DOHH2 (cell line): ENCODE results near the gene SPNS1.

Experiments
- H3F3A ChIP-seq: fragments of 200-600 bp; sonication (generic), shearing (Covaris generic); 2 replicates; pipeline ENCODE4 v1.6.0; 2016; ENCODE audit warnings: antibody characterized with exemption, mild to moderate bottlenecking; ENCODE audit not compliant: control insufficient read depth, insufficient read depth
- H3K27ac ChIP-seq: fragments of 200-600 bp; sonication (generic); 2 replicates; pipeline ENCODE4 v1.5.1; 2014; ENCODE audit warnings: low read depth, mild to moderate bottlenecking, low read length, moderate library complexity
- H3K27me3 ChIP-seq: fragments of 200-600 bp; sonication (generic); 2 replicates; pipeline ENCODE4 v1.6.1; 2014; ENCODE audit warnings: mild to moderate bottlenecking, low read length, mixed read lengths; ENCODE audit not compliant: control insufficient read depth
- H3K36me3 ChIP-seq: fragments of 200-600 bp; sonication (generic); 2 replicates; pipeline ENCODE4 v1.6.1; 2014; ENCODE audit warnings: mild to moderate bottlenecking, low read length, moderate library complexity, mixed read lengths; ENCODE audit not compliant: control insufficient read depth
- H3K4me1 ChIP-seq: fragments of 200-600 bp; sonication (generic); 2 replicates; pipeline ENCODE4 v1.6.1; 2014; ENCODE audit warnings: mild to moderate bottlenecking, low read length, mixed read lengths; ENCODE audit not compliant: control insufficient read depth
- H3K4me2 ChIP-seq: fragments of 200-600 bp; sonication (generic); 2 replicates; pipeline ENCODE4 v1.6.0; 2014; ENCODE audit warnings: mild to moderate bottlenecking, low read length, moderate library complexity
- H3K4me3 ChIP-seq: fragments of 200-600 bp; sonication (generic); 2 replicates; pipeline ENCODE4 v1.5.1; 2014; ENCODE audit warnings: mild to moderate bottlenecking, low read length, mixed read lengths
- H3K79me2 ChIP-seq: fragments of 200-600 bp; sonication (generic); 2 replicates; pipeline ENCODE4 v1.6.1; 2014; ENCODE audit warnings: mild to moderate bottlenecking, low read length, mixed read lengths; ENCODE audit not compliant: control insufficient read depth
- H3K9me2 ChIP-seq: fragments of 200-600 bp; sonication (generic); replicated peaks from 2 replicates; pipeline ENCODE4 v1.6.1; 2014; ENCODE audit warnings: mild to moderate bottlenecking, low read length, mixed read lengths; ENCODE audit not compliant: control insufficient read depth
- H3K9me3 ChIP-seq: fragments of 200-600 bp; sonication (generic); 2 replicates; pipeline ENCODE4 v1.6.1; 2014; ENCODE audit warnings: antibody characterized with exemption, low read length, mixed read lengths; ENCODE audit not compliant: control insufficient read depth, insufficient read depth
- H4K20me1 ChIP-seq: fragments of 200-600 bp; sonication (generic); 2 replicates; pipeline ENCODE4 v1.6.0; 2014; ENCODE audit warnings: low read depth, mild to moderate bottlenecking, antibody characterized with exemption, low read length, moderate library complexity; ENCODE audit not compliant: control insufficient read depth, insufficient read depth
- EZH2phosphoT487 ChIP-seq: fragments of 200-600 bp; sonication (generic); IDR thresholded peaks from 2 replicates; pipeline ENCODE4 v1.6.1; 2017; ENCODE audit warnings: borderline replicate concordance, mild to moderate bottlenecking, antibody characterized with exemption, low read length, moderate library complexity, mixed read lengths
- TF ChIP-seq, protein P1 (sequence below): fragments of 200-600 bp; sonication (generic); IDR thresholded peaks from one replicate; pipeline ENCODE4 v1.5.1; 2014; ENCODE audit warnings: antibody characterized with exemption, mild to moderate bottlenecking, low read depth, low read length; ENCODE audit not compliant: poor library complexity, severe bottlenecking

Gene SPNS1

DNA sequence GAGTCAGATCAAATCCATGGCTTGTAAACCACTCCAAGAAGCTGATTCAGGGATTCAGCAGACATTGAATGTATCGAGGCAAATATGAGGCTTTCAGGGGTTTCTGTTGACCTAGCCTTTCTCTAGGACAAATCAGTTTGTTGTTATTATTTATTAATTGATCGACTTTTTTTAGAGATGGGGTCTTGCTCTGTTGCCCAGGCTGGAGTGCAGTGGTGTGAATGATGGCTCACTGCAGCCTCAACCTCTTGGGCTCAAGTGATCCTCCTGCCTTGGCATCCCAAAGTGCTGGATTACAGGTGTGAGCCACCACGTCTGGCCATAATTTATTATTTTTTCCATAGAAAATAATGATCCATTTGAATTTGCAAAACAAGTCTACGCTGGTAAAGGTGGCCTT is 37.3 kb downstream of the SPNS1 start:
- no peaks in the 10 kb centered on the region for H3K9me2 ChIP-seq
- no peak overlapping the region for H3K27ac ChIP-seq
- 0 out of 2 replicates have a peak, but pooled peaks cover 3% of the 10 kb centered on the region for H3K4me1 ChIP-seq
- H3K79me2 ChIP-seq: no peaks in the 10 kb centered on the region
- H3K4me3 ChIP-seq: no peak overlapping the region
- no peak for TF ChIP-seq EZH2phosphoT487
- TF ChIP-seq, protein P1, sequence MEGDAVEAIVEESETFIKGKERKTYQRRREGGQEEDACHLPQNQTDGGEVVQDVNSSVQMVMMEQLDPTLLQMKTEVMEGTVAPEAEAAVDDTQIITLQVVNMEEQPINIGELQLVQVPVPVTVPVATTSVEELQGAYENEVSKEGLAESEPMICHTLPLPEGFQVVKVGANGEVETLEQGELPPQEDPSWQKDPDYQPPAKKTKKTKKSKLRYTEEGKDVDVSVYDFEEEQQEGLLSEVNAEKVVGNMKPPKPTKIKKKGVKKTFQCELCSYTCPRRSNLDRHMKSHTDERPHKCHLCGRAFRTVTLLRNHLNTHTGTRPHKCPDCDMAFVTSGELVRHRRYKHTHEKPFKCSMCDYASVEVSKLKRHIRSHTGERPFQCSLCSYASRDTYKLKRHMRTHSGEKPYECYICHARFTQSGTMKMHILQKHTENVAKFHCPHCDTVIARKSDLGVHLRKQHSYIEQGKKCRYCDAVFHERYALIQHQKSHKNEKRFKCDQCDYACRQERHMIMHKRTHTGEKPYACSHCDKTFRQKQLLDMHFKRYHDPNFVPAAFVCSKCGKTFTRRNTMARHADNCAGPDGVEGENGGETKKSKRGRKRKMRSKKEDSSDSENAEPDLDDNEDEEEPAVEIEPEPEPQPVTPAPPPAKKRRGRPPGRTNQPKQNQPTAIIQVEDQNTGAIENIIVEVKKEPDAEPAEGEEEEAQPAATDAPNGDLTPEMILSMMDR: no peak
- no peak overlapping the region for H3K4me2 ChIP-seq
- H3F3A ChIP-seq: no peaks in the 10 kb centered on the region
- no peaks in the 10 kb centered on the region for H4K20me1 ChIP-seq
- no peaks in the 10 kb centered on the region for H3K9me3 ChIP-seq
- H3K36me3 ChIP-seq: no peaks in the 10 kb centered on the region
- H3K27me3 ChIP-seq: 0 out of 2 replicates have a peak, but pooled peaks cover 2% of the 10 kb centered on the region

DNA sequence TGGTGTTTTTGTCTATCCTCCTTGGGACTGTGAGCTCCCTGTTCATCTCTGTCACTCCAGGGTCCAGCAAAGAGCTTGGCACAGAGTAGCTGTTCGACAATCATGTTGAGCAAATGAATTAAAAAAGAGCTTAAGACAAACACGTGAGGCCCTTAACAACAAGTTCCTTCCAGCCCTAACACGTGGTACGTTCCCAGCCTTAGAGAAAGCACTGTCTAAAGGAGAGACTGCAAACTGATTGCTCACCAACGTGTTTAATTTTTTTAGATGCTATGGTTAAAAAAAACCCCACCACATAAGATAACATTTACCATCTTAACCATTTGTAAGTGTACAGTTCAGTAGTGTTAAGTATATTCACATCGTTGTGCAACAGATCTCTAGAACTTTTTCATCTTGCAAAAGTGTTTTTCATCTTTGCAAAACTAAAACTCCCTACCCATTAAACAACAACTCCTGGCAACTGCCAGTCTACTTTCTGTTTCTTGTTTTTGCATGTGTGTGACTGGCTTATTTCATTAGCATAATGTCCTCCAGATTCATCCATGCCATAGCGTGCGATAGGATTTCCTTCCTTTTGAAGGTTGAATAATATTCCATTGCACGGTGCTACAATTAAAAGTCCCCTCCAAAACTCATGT is 38.5 kb downstream of the SPNS1 start:
- H3K9me2 ChIP-seq: no peaks in the 10 kb centered on the region
- H3K27ac ChIP-seq: no peak overlapping the region
- no peaks in the 10 kb centered on the region for H3K9me3 ChIP-seq
- no peaks in the 10 kb centered on the region for H3K36me3 ChIP-seq
- H3K27me3 ChIP-seq: 0 out of 2 replicates have a peak, but pooled peaks cover 2% of the 10 kb centered on the region
- H3K4me3 ChIP-seq: no peak overlapping the region
- no peak for TF ChIP-seq EZH2phosphoT487
- TF ChIP-seq, protein P1: no peak
- no peaks in the 10 kb centered on the region for H3F3A ChIP-seq
- H4K20me1 ChIP-seq: no peaks in the 10 kb centered on the region
- 0 out of 2 replicates have a peak, but pooled peaks cover 3% of the 10 kb centered on the region for H3K4me1 ChIP-seq
- H3K4me2 ChIP-seq: no peak overlapping the region
- H3K79me2 ChIP-seq: no peaks in the 10 kb centered on the region

DNA sequence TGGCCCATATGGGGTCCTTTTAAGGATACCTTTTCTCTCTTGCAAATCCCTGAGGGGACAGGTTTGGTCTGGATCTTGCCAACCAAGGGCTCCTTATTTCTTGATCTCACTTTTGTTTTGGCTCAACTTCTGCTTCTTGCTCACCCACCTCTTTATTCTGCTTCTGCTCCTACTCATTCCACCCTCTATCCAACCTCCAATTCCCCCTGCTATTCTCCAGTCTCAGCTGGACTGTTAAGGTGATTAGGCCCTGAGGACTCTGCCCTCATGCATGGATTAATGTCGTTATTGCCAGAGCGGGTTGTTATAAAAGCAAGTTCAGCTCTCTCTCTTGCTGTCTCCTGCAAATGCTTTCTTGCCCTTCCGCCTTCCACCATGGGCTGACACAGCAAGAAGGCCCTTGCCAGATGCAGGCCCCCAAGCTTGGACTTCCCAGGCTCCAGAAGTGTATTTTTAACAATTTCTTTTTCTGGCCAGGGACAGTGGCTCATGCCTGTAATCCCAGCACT is 40.0 kb downstream of the SPNS1 start:
- Histone ChIP-seq H3K36me3 (no peaks in the 10 kb centered on the region), H4K20me1 (no peaks in the 10 kb centered on the region), H3K9me3 (no peaks in the 10 kb centered on the region), H3K4me1 (no peaks in the 10 kb centered on the region), H3K4me2 (no peak overlapping the region), H3K79me2 (no peaks in the 10 kb centered on the region), H3F3A (no peaks in the 10 kb centered on the region), H3K9me2 (no peaks in the 10 kb centered on the region), H3K27me3 (0 out of 2 replicates have a peak, but pooled peaks cover 2% of the 10 kb centered on the region), H3K27ac (no peak overlapping the region), H3K4me3 (no peak overlapping the region)
- TF ChIP-seq EZH2phosphoT487: no peak
- TF ChIP-seq, protein P1: no peak
